Mucosa of rectum (tissue), 2 donors: ENCODE results near the gene MTCP1.
A peak's percentile ranks its signal among the peaks of the same experiment; 100 is the strongest.

Source experiments
- H3K27ac ChIP-seq, 2 donors: one replicate each; pipeline ENCODE4 v1.7.0; 2013; ENCODE audit warnings: inconsistent platforms in 2 of 2, low read depth in 2 of 2, low read length in 2 of 2
- H3K27me3 ChIP-seq, 2 donors: one replicate each; pipeline ENCODE4 v1.7.0; 2013; ENCODE audit warnings: low read length in 2 of 2; ENCODE audit not compliant: control insufficient read depth in 2 of 2, insufficient read depth in 2 of 2
- H3K36me3 ChIP-seq, 2 donors: one replicate each; pipeline ENCODE4 v1.7.0; 2013; ENCODE audit warnings: low read length in 2 of 2; ENCODE audit not compliant: control insufficient read depth in 2 of 2, insufficient read depth in 2 of 2
- H3K4me1 ChIP-seq, 2 donors: one replicate each; pipeline ENCODE4 v1.7.0; 2013; ENCODE audit warnings: low read length in 2 of 2, mild to moderate bottlenecking in 1 of 2; ENCODE audit not compliant: control insufficient read depth in 2 of 2, insufficient read depth in 2 of 2
- H3K4me3 ChIP-seq, 2 donors: one replicate each; pipeline ENCODE4 v1.7.0; 2013; ENCODE audit warnings: low read length in 2 of 2
- H3K9ac ChIP-seq, 2 donors: one replicate each; pipeline ENCODE4 v1.7.0; 2013; ENCODE audit warnings: low read length in 2 of 2, low read depth in 1 of 2, mild to moderate bottlenecking in 1 of 2
- H3K9me3 ChIP-seq, 2 donors: one replicate each; pipeline ENCODE4 v1.7.0; 2013; ENCODE audit warnings: low read length in 2 of 2; ENCODE audit not compliant: control insufficient read depth in 2 of 2
- donor health status: healthy.
- donor health status: Normal muscosa, but diverticular disease.

Gene MTCP1

DNA sequence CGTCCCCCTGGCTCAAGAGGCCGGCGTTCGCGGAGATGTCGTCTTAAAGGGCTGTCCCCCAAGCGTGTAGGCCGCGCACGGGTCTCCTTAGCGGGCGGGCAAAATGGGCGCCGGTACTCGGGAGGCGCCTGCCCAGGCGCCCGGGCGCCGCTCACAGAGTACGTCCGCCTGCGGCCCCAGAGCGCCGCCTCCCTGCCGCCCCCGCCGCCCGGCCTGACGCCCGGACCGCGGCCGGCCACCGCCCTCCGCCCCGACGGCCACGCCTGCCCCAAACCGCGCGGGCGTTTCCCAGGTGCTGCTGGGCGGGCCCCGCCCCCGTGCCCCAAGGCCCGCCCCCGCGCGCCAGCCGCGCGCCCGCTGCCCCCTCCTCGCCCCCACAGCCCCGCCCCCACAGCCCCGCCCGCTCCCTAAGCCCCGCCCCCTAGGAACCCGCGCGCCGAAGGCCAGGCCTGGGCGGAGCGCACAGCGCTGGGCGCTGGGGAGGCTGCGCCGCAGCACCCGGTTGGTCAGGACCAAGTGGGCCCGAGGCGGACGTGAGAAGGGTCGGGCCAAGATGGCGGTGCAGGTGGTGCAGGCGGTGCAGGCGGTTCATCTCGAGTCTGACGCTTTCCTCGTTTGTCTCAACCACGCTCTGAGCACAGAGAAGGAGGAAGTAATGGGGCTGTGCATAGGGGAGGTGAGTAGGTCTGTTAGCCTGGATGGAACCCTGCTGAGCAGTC lies at the start of gene MTCP1, which contains the start of the genes BRCC3 and CMC4:
MTCP1 (minus strand) TSS at position 162 of the 719 bp plus-strand sequence. CDS start 5,126 bp downstream, outside the sequence.
BRCC3 (plus strand) TSS at position 534 of the 719 bp plus-strand sequence; CDS start at position 554, 20 bp downstream.
CMC4 (minus strand) TSS at position 162 of the 719 bp plus-strand sequence. CDS start 7,113 bp downstream, outside the sequence.
- peak within 1 kb of the TSS; percentile 76 to 79 for H3K9ac ChIP-seq
- peaks cover 0 to 3% of the 10 kb centered on the region in 2 donors for H3K36me3 ChIP-seq
- H3K27ac ChIP-seq, result peak within 1 kb of the TSS; percentile 81 to 89

GRCh38 chrX:155115174-155115819 lies 44.4 kb upstream of the MTCP1 start:
- Histone ChIP-seq H3K36me3 (peaks cover 0 to 7% of the 10 kb centered on the region in 2 donors), H3K27me3 (no peaks in the 10 kb centered on the region), H3K4me1 (no peaks in the 10 kb centered on the region), H3K9ac (no peak overlapping the region), H3K4me3 (no peak overlapping the region), H3K9me3 (no peaks in the 10 kb centered on the region), H3K27ac (no peak overlapping the region)

More for the DNA sequence above, at the start of gene MTCP1, which contains the start of the genes BRCC3 and CMC4:
- H3K4me1 ChIP-seq, result peaks cover 0 to 4% of the 10 kb centered on the region in 2 donors
- H3K27me3 ChIP-seq, result no peaks in the 10 kb centered on the region
- H3K4me3 ChIP-seq, result peak within 1 kb of the TSS; percentile 81 to 86
- H3K9me3 ChIP-seq, result no peaks in the 10 kb centered on the region

DNA sequence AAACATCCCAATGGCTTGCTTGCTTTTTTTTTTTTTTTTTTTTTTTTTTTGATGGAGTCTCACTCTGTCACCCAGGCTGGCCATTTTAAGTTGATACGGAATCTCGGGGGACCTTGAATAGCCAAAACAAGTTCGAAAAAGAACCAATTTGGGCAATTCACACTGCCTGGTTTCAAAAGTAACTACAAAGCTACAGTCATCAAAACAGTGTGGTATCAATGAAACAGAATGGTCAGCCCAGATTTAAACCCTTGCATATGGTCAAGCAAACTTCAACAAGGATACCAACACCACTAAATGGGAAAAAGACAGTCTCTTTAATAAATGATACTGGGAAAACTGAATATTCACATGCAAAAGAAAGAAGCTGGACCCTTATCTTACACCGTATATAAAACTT lies 42.2 kb upstream of the MTCP1 start:
- Histone ChIP-seq H3K9ac (no peak overlapping the region), H3K4me3 (no peak overlapping the region), H3K9me3 (no peaks in the 10 kb centered on the region), H3K4me1 (no peaks in the 10 kb centered on the region), H3K36me3 (peaks cover 0 to 7% of the 10 kb centered on the region in 2 donors), H3K27me3 (no peaks in the 10 kb centered on the region), H3K27ac (no peak overlapping the region)

GRCh38 chrX:155112171-155112570 lies 41.2 kb upstream of the MTCP1 start:
- H3K36me3 ChIP-seq, result peaks cover 0 to 5% of the 10 kb centered on the region in 2 donors
- no peaks in the 10 kb centered on the region for H3K9me3 ChIP-seq
- no peak overlapping the region for H3K4me3 ChIP-seq
- H3K9ac ChIP-seq, result no peak overlapping the region
- no peaks in the 10 kb centered on the region for H3K27me3 ChIP-seq
- no peak overlapping the region for H3K27ac ChIP-seq
- H3K4me1 ChIP-seq, result no peaks in the 10 kb centered on the region

DNA sequence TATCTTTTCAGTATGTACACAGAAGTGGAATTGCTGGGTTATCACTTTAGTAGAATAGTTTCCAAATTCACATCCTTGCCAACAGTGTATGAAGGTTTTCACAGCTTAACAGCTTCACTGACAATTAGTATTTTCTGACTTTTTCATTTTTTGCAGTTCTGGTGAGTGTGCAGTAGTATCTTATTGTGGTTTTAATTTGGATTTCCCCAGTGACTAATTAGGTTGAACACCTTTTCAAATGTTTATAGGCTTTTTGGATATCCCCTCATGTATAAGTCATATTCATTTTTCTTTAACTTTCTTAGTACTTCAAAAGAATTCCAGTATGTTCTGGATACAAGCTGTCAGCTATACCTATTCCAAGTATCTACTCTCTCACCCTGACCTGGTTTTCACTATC lies 37.5 kb upstream of the MTCP1 start:
- no peaks in the 10 kb centered on the region for H3K9me3 ChIP-seq
- no peaks in the 10 kb centered on the region for H3K36me3 ChIP-seq
- H3K27ac ChIP-seq, result no peak overlapping the region
- H3K27me3 ChIP-seq, result no peaks in the 10 kb centered on the region
- no peak overlapping the region for H3K4me3 ChIP-seq
- no peak overlapping the region for H3K9ac ChIP-seq
- no peaks in the 10 kb centered on the region for H3K4me1 ChIP-seq

- Histone ChIP-seq H3K4me3 (no peak overlapping the region), H3K27me3 (no peaks in the 10 kb centered on the region), H3K27ac (no peak overlapping the region), H3K9me3 (no peaks in the 10 kb centered on the region), H3K4me1 (no peaks in the 10 kb centered on the region), H3K9ac (no peak overlapping the region), H3K36me3 (no peaks in the 10 kb centered on the region)
These were observed 35.0 kb upstream of the MTCP1 start for GRCh38 chrX:155105919-155106318.

DNA sequence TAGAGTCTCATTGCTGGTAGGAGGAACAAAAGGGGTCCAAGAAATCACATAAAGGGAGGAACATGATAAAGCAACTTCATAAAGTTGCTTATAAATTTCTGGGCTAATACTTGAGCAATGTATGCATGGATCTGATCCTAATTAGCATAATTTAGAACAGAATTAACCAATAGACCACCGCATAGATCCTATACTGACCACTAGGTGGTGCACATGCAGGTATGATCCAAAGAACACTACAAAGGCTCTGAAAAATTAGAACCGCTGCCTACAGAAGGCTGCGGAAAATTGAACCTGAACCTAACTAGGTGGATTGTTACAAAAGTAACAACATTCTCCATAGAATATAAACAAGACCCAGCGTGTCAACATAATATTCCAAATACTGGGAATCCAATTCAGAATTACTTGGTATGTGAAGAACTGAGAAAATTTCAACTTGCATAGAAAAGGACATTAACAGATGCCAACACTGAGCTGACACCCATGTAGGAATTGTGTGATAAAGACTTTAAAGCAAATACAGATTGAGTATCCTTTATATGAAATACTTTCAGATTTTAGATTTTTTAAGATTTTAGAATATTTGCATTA lies 23.6 kb upstream of the MTCP1 start:
- Histone ChIP-seq H3K4me1 (no peaks in the 10 kb centered on the region), H3K4me3 (no peak overlapping the region), H3K36me3 (no peaks in the 10 kb centered on the region), H3K9ac (no peak overlapping the region), H3K27ac (no peak overlapping the region), H3K27me3 (no peaks in the 10 kb centered on the region), H3K9me3 (no peaks in the 10 kb centered on the region)

GRCh38 chrX:155086961-155087735 lies 16.2 kb upstream of the MTCP1 start:
- no peak overlapping the region for H3K27ac ChIP-seq
- no peaks in the 10 kb centered on the region for H3K27me3 ChIP-seq
- H3K4me1 ChIP-seq, result no peaks in the 10 kb centered on the region
- peaks cover 0 to 8% of the 10 kb centered on the region in 2 donors for H3K36me3 ChIP-seq
- H3K9me3 ChIP-seq, result no peaks in the 10 kb centered on the region
- H3K4me3 ChIP-seq, result no peak overlapping the region
- no peak overlapping the region for H3K9ac ChIP-seq

DNA sequence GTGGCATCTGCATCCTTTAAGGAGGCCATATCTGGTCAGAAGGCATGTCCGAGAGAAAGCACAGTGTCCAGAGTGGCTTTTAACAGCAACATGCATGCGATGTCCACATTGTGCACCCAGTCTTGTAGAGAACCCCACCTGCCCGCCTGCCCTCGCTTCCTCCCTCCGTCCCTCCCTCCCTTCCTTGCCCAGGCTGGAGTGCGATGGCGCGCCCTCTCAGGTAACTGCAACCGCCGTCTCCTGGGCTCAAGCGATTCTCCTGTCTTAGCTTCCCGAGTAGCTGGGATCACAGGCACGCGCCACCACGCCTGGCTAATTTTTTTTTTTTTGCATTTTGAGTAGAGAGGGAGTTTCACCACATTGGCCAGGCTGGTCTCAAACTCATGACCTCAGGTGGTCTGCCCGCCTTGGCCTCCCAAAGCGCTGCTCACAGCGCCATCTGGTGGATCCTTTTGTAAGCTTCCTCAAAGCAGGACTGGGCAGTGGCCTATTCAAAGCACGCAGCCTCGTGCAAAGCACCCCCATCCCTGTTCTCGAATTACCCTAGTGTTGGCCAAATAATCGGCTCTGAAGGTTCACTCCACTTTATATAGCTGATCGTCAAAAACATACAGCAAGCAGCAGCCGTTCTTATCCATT lies 15.4 kb upstream of the MTCP1 start:
- H3K27ac ChIP-seq, result no peak overlapping the region
- H3K4me1 ChIP-seq, result no peaks in the 10 kb centered on the region
- no peak overlapping the region for H3K9ac ChIP-seq
- H3K36me3 ChIP-seq, result peaks cover 0 to 8% of the 10 kb centered on the region in 2 donors
- no peak overlapping the region for H3K4me3 ChIP-seq
- H3K27me3 ChIP-seq, result no peaks in the 10 kb centered on the region
- H3K9me3 ChIP-seq, result no peaks in the 10 kb centered on the region
